H1 (cell line): ENCODE results near the gene TMEM114. TPM values are rescaled to one million over a fixed set of nuclear protein-coding genes. Genes with fewer than 3 reads are reported as not detected.

Experiments
- CTCF ChIA-PET: fragments of 300-600 bp; sonication (Branson Sonifier 250); formaldehyde crosslinking; loops from one replicate; lab custom pipeline; 2021; ENCODE audit not compliant: partially characterized antibody; lab: Charles Lee
- POLR2A ChIA-PET: fragments of 300-600 bp; sonication (Branson Sonifier 250); formaldehyde crosslinking; loops from one replicate; lab custom pipeline; 2021; ENCODE audit warnings: inconsistent platforms; ENCODE audit not compliant: partially characterized antibody; lab: Charles Lee
- DNase-seq, 2 experiments: peaks; one replicate each; pipeline versions ENCODE4 v3.0.0 to v3.0.0-alpha.2; 2010 to 2022; ENCODE audit warnings: low spot score in 2 of 2, low read depth in 1 of 2, mixed read lengths in 1 of 2
- FAIRE-seq: peaks from 2 replicates; lab custom pipeline; 2011; peaks lifted over from hg19 to GRCh38; lab: Jason Lieb, UNC
- H2AFZ ChIP-seq: 2 replicates; pipeline ENCODE4 v1.8.1; 2012; ENCODE audit warnings: low read length, inconsistent platforms
- H2AK5ac ChIP-seq: 2 replicates; pipeline ENCODE4 v1.6.1; 2013; ENCODE audit warnings: low read depth, low read length
- H2BK120ac ChIP-seq: replicated peaks from 2 replicates; pipeline ENCODE3; 2013; ENCODE audit warnings: low read depth, low read length, inconsistent platforms
- H2BK12ac ChIP-seq: 2 replicates; pipeline ENCODE4 v1.6.1; 2013; ENCODE audit warnings: low read depth, low read length
- H2BK15ac ChIP-seq: 2 replicates; pipeline ENCODE4 v1.6.1; 2013; ENCODE audit warnings: low read length
- H2BK20ac ChIP-seq: 2 replicates; pipeline ENCODE4 v1.6.1; 2013; ENCODE audit warnings: low read length
- H2BK5ac ChIP-seq: 2 replicates; pipeline ENCODE4 v1.6.1; 2013; ENCODE audit warnings: low read depth, low read length
- H3K14ac ChIP-seq: 2 replicates; pipeline ENCODE4 v1.6.1; 2013; ENCODE audit warnings: inconsistent platforms; ENCODE audit not compliant: insufficient read length
- H3K18ac ChIP-seq: 2 replicates; pipeline ENCODE4 v1.6.1; 2013; ENCODE audit warnings: low read length; ENCODE audit errors: extremely low read depth
- H3K23ac ChIP-seq: 2 replicates; pipeline ENCODE4 v1.6.1; 2013; ENCODE audit warnings: inconsistent platforms; ENCODE audit not compliant: insufficient read length
- H3K23me2 ChIP-seq: 2 replicates; pipeline ENCODE4 v1.6.1; 2013; ENCODE audit warnings: low read depth, low read length
- H3K27ac ChIP-seq: 2 replicates; pipeline ENCODE4 v1.6.1; 2011; ENCODE audit warnings: low read depth, low read length, inconsistent platforms
- H3K27me3 ChIP-seq, 4 experiments: replicated peaks in 1 of 4; 1 replicate in 1 of 4; 2 replicates in 3 of 4; pipeline versions ENCODE4 v1.6.1 to v1.8.1; 2011 to 2013; ENCODE audit warnings: low read length in 3 of 4, mild to moderate bottlenecking in 3 of 4, inconsistent platforms in 2 of 4, mixed read lengths in 2 of 4, moderate library complexity in 1 of 4; ENCODE audit not compliant: control insufficient read depth in 3 of 4, insufficient read depth in 3 of 4; ENCODE audit errors: extremely low read depth in 1 of 4
- H3K36me3 ChIP-seq, 4 experiments: 2 replicates each; pipeline versions ENCODE4 v1.6.1 to v1.8.1; 2011 to 2013; ENCODE audit warnings: mild to moderate bottlenecking in 4 of 4, low read length in 3 of 4, moderate library complexity in 2 of 4, control low read depth in 1 of 4, inconsistent platforms in 1 of 4; ENCODE audit not compliant: insufficient read depth in 4 of 4, control insufficient read depth in 2 of 4
- H3K4ac ChIP-seq: replicated peaks from 2 replicates; pipeline ENCODE3; 2013; ENCODE audit warnings: low read length, low read depth, mixed read lengths, inconsistent platforms; ENCODE audit not compliant: insufficient read length
- H3K4me1 ChIP-seq, 4 experiments: replicated peaks in 1 of 4; 1 replicate in 1 of 4; 2 replicates in 3 of 4; pipeline versions ENCODE4 v1.6.1 to v1.8.1; 2011 to 2013; ENCODE audit warnings: low read length in 3 of 4, inconsistent platforms in 2 of 4, mixed read lengths in 1 of 4; ENCODE audit not compliant: insufficient read depth in 4 of 4, control insufficient read depth in 3 of 4
- H3K4me2 ChIP-seq, 2 experiments: 2 replicates each; pipeline versions ENCODE4 v1.6.1 to v1.8.1; 2011 to 2013; ENCODE audit warnings: low read depth in 2 of 2, low read length in 2 of 2, control low read depth in 1 of 2, inconsistent platforms in 1 of 2, mild to moderate bottlenecking in 1 of 2; ENCODE audit not compliant: insufficient read depth in 1 of 2
- H3K4me3 ChIP-seq, 4 experiments: fragments of 200-600, 300-600 bp in 1 of 4; sonication (generic), shearing (Covaris generic), sonication (Bioruptor Twin) in 1 of 4; 2 replicates each; pipeline versions ENCODE4 v1.5.1 to v1.8.1; 2011 to 2016; ENCODE audit warnings: low read length in 4 of 4, low read depth in 3 of 4, control low read depth in 2 of 4, inconsistent platforms in 2 of 4, mild to moderate bottlenecking in 2 of 4, mixed read lengths in 1 of 4, moderate library complexity in 1 of 4; ENCODE audit not compliant: insufficient read depth in 2 of 4; ENCODE audit errors: extremely low read depth in 1 of 4
- H3K56ac ChIP-seq: replicated peaks from 2 replicates; pipeline ENCODE3; 2013; ENCODE audit warnings: low read depth, mild to moderate bottlenecking, mixed read lengths, low read length, inconsistent platforms; ENCODE audit not compliant: insufficient read length
- H3K79me1 ChIP-seq: 2 replicates; pipeline ENCODE4 v1.6.1; 2013; ENCODE audit warnings: low read depth, low read length, control low read depth
- H3K79me2 ChIP-seq, 2 experiments: 2 replicates each; pipeline versions ENCODE4 v1.6.1 to v1.8.1; 2012 to 2013; ENCODE audit warnings: low read length in 2 of 2, mild to moderate bottlenecking in 2 of 2, inconsistent platforms in 1 of 2; ENCODE audit not compliant: insufficient read depth in 2 of 2, control insufficient read depth in 1 of 2
- H3K9ac ChIP-seq, 4 experiments: replicated peaks in 1 of 4; 1 replicate in 1 of 4; 2 replicates in 3 of 4; pipeline versions ENCODE4 v1.6.1 to v1.8.1; 2011 to 2013; ENCODE audit warnings: low read depth in 3 of 4, low read length in 3 of 4, control low read depth in 2 of 4, mild to moderate bottlenecking in 2 of 4, moderate library complexity in 2 of 4, inconsistent platforms in 1 of 4; ENCODE audit errors: extremely low read depth in 1 of 4
- H3K9me3 ChIP-seq, 2 experiments: 2 replicates each; pipeline versions ENCODE4 v1.6.1 to v1.8.1; 2012 to 2013; ENCODE audit warnings: mild to moderate bottlenecking in 2 of 2, moderate library complexity in 2 of 2, control low read depth in 1 of 2, inconsistent platforms in 1 of 2, low read depth in 1 of 2, low read length in 1 of 2, mixed read lengths in 1 of 2; ENCODE audit not compliant: insufficient read depth in 2 of 2
- H4K20me1 ChIP-seq, 2 experiments: replicated peaks in 1 of 2; 2 replicates each; pipeline versions ENCODE3 to v1.8.1; 2011 to 2013; ENCODE audit warnings: inconsistent platforms in 2 of 2, low read length in 2 of 2, mild to moderate bottlenecking in 1 of 2; ENCODE audit not compliant: insufficient read depth in 2 of 2, control insufficient read depth in 1 of 2
- H4K5ac ChIP-seq: 2 replicates; pipeline ENCODE4 v1.6.1; 2013; ENCODE audit warnings: low read length, low read depth, mixed read lengths, inconsistent platforms; ENCODE audit not compliant: insufficient read length
- H4K8ac ChIP-seq: 2 replicates; pipeline ENCODE4 v1.8.0; 2013; ENCODE audit warnings: mild to moderate bottlenecking, moderate library complexity, low read length, inconsistent platforms; ENCODE audit not compliant: insufficient read depth; ENCODE audit errors: extremely low read depth
- H4K91ac ChIP-seq: replicated peaks from 2 replicates; pipeline ENCODE3; 2013; ENCODE audit warnings: low read length, mixed read lengths, inconsistent platforms; ENCODE audit not compliant: insufficient read length
- BRCA1 ChIP-seq: IDR thresholded peaks from 2 replicates; pipeline ENCODE4 v1.6.1; 2012; ENCODE audit warnings: low read depth, low read length, improper control_type of control experiment
- CBX5 ChIP-seq: fragments of 300-800, 300-1000 bp; sonication (generic); IDR thresholded peaks from 2 replicates; pipeline ENCODE4 v1.7.1; 2016; ENCODE audit warnings: antibody characterized with exemption, low read length, low read depth
- CBX8 ChIP-seq: fragments of 300-800, 300-1000 bp; sonication (generic); IDR thresholded peaks from 2 replicates; pipeline ENCODE4 v1.7.1; 2016; ENCODE audit warnings: low read depth, low read length, borderline replicate concordance
- CEBPB ChIP-seq: IDR thresholded peaks from 2 replicates; pipeline ENCODE4 v1.6.1; 2012; ENCODE audit warnings: low read depth, low read length
- CHD2 ChIP-seq: IDR thresholded peaks from 2 replicates; pipeline ENCODE4 v1.6.1; 2012; ENCODE audit warnings: low read length, improper control_type of control experiment
- CREB1 ChIP-seq: IDR thresholded peaks from 2 replicates; pipeline ENCODE4 v1.6.1; 2012; ENCODE audit warnings: inconsistent platforms
- EZH2 ChIP-seq: fragments of 200-600 bp; sonication (generic); IDR thresholded peaks from 2 replicates; pipeline ENCODE4 v1.7.1; 2012; ENCODE audit warnings: low read depth, mild to moderate bottlenecking, moderate library complexity, low read length, inconsistent platforms; ENCODE audit not compliant: severe bottlenecking
- GABPA ChIP-seq: IDR thresholded peaks from 2 replicates; pipeline ENCODE4 v1.6.1; 2011; ENCODE audit warnings: mild to moderate bottlenecking, low read length, moderate library complexity, borderline replicate concordance; ENCODE audit not compliant: insufficient read depth
- KDM1A ChIP-seq: fragments of 200-600, 300-600 bp; sonication (generic); IDR thresholded peaks from 2 replicates; pipeline ENCODE4 v1.7.1; 2016; ENCODE audit warnings: mild to moderate bottlenecking, low read length, borderline replicate concordance
- NANOG ChIP-seq: IDR thresholded peaks from 2 replicates; pipeline ENCODE4 v1.6.1; 2011; ENCODE audit warnings: low read length, low read depth, mild to moderate bottlenecking, inconsistent platforms; ENCODE audit not compliant: insufficient read depth, poor library complexity, severe bottlenecking
- POU5F1 ChIP-seq: IDR thresholded peaks from 2 replicates; pipeline ENCODE4 v1.6.1; 2011; ENCODE audit warnings: low read depth, mild to moderate bottlenecking, low read length, moderate library complexity
- TAF1 ChIP-seq: IDR thresholded peaks from 2 replicates; pipeline ENCODE4 v1.6.1; 2011; ENCODE audit warnings: mild to moderate bottlenecking, low read depth, low read length
- USF2 ChIP-seq: IDR thresholded peaks from 2 replicates; pipeline ENCODE4 v1.6.1; 2011; ENCODE audit warnings: low read length, improper control_type of control experiment
- WGBS, 2 experiments: shearing (Covaris generic) in 1 of 2; methylation state at CpG; one replicate each; pipeline versions ENCODE4 v1.1.6 to v1.1.7; 2013 to 2015; ENCODE audit warnings: low lambda C conversion rate in 2 of 2, mixed read lengths in 2 of 2, inconsistent platforms in 1 of 2, low coverage in 1 of 2, missing lambda C conversion rate in 1 of 2; ENCODE audit not compliant: insufficient replicate concordance in 2 of 2, insufficient coverage in 1 of 2, insufficient read length in 1 of 2; ENCODE audit errors: extremely low coverage in 1 of 2, missing lambda C conversion rate in 1 of 2; 5-methylcytosine and 5-hydroxymethylcytosine counted together
- polyA plus RNA-seq, 7 experiments: library from polyadenylated mRNA; depleted of rRNA in 3 of 7; stranded (reverse) in 5 of 7; unstranded in 2 of 7; fragments of >200 nt in 5 of 7; fragments of 200-250 nt in 2 of 7; gene quantifications; 1 replicate in 5 of 7; 2 replicates in 1 of 7; 4 replicates in 1 of 7; pipeline versions ENCODE4 v1.2.1 to v1.2.3, GENCODE V29; 2011 to 2013; ENCODE audit warnings: missing spikeins in 2 of 7, mixed read lengths in 2 of 7
- total RNA-seq: library from RNA; stranded (reverse); fragmentation: NEBNext Ultra II Directional; extraction: Animal tissue kit (Norgen Biotek cat#: 25700); gene quantifications from 2 replicates; pipeline ENCODE4 v1.2.1, GENCODE V29; 2021

The TMEM114 gene
- total and polyA plus RNA-seq, 2 of the 8 experiments (the other 6 are each of a cell fraction or from before 2014, with no cell fraction given), result 1.6 to 2.9 TPM

GRCh38 chr16:8588682-8589056, 1.6 kb downstream of the TMEM114 start:
- no peak overlapping the region for H3K14ac ChIP-seq
- TF ChIP-seq BRCA1, result no peak
- TF ChIP-seq CBX8, result no peak
- TF ChIP-seq CBX5, result no peak
- no peak for TF ChIP-seq CHD2
- no peak for TF ChIP-seq KDM1A
- no peak for TF ChIP-seq CREB1
- TF ChIP-seq CEBPB, result peak; percentile 28; the same call in 1 of the 2 replicates
- TF ChIP-seq EZH2, result no peak
- TF ChIP-seq POU5F1, result no peak
- no peak for TF ChIP-seq GABPA
- TF ChIP-seq USF2, result no peak
- no peak for TF ChIP-seq NANOG
- TF ChIP-seq TAF1, result no peak

More at GRCh38 chr16:8588682-8589056, 1.6 kb downstream of the TMEM114 start:
- no peak overlapping the region for H2BK20ac ChIP-seq
- H3K4me2 ChIP-seq, result peak overlapping the region; percentile 89 to 100
- H4K5ac ChIP-seq, result no peak overlapping the region
- no peak overlapping the region for H2BK120ac ChIP-seq
- CTCF ChIA-PET, result interaction anchor here (1.3 to 12.4 kb wide), 5 partner anchors 11 to 64 kb away, joined by 3 to 162 read pairs (median 4); no protein-coding TSS in a partner anchor
- H2BK15ac ChIP-seq, result no peak overlapping the region
- no peak overlapping the region for H3K9ac ChIP-seq
- H3K27me3 ChIP-seq, result peaks cover 10 to 33% (median 21%) of the 10 kb centered on the region in 4 experiments
- POLR2A ChIA-PET, result interaction anchor here (1.0 to 2.4 kb wide), 5 partner anchors 9 to 34 kb away, joined by 3 to 10 read pairs (median 8); no protein-coding TSS in a partner anchor
- peak overlapping the region; percentile 52 to 69 (median 60) for H3K4me3 ChIP-seq
- no peaks in the 10 kb centered on the region for H3K79me2 ChIP-seq
- H3K79me1 ChIP-seq, result no peaks in the 10 kb centered on the region
- WGBS, 2 experiments, result 4% methylated on average over 9 of the region's 9 CpGs; no CpG with 5 or more reads in 1 of the 2 experiments
- no peak overlapping the region for H3K56ac ChIP-seq
- H4K91ac ChIP-seq, result no peak overlapping the region
- no peak overlapping the region for H2BK5ac ChIP-seq
- H3K18ac ChIP-seq, result no peak overlapping the region
- no peaks in the 10 kb centered on the region for H3K36me3 ChIP-seq
- H2BK12ac ChIP-seq, result no peak overlapping the region
- H4K20me1 ChIP-seq, result peaks cover 0 to 7% of the 10 kb centered on the region in 2 experiments
- peaks cover 25% of the 10 kb centered on the region for H3K23me2 ChIP-seq
- DNase-seq (peak; percentile 61 to 64), FAIRE-seq (no peak)
- no peak overlapping the region for H4K8ac ChIP-seq
- no peak overlapping the region for H3K4ac ChIP-seq
- peaks cover 0 to 4% of the 10 kb centered on the region in 2 experiments; a peak in 1 of 4 replicates for H3K9me3 ChIP-seq
- no peak overlapping the region for H2AK5ac ChIP-seq
- H2AFZ ChIP-seq, result no peak overlapping the region
- H3K23ac ChIP-seq, result no peak overlapping the region
- H3K4me1 ChIP-seq, result peaks cover 0 to 12% (median 5%) of the 10 kb centered on the region in 4 experiments; a peak in 3 of 7 replicates
- H3K27ac ChIP-seq, result no peak overlapping the region
